Fibroblast of lung (primary cell): ENCODE data around the gene CSTF3. TPM values are rescaled to one million over a fixed set of nuclear protein-coding genes. Genes with fewer than 3 reads are reported as not detected.

Experiments used
- DNase-seq, 2 donors: peaks; one replicate each; pipeline versions ENCODE4 v3.0.0 to v3.0.0-alpha.2; 2010; ENCODE audit warnings: low read depth in 2 of 2
- H2AFZ ChIP-seq: 2 replicates; pipeline ENCODE4 v1.5.1; 2012; ENCODE audit warnings: low read length, control low read depth, inconsistent platforms
- H3K27ac ChIP-seq: 2 replicates; pipeline ENCODE4 v1.5.1; 2011; ENCODE audit warnings: low read length, control low read depth; ENCODE audit not compliant: insufficient read depth
- H3K27me3 ChIP-seq: 2 replicates; pipeline ENCODE4 v1.5.1; 2011; ENCODE audit warnings: mild to moderate bottlenecking, low read length; ENCODE audit not compliant: control insufficient read depth, insufficient read depth
- H3K36me3 ChIP-seq: 2 replicates; pipeline ENCODE4 v1.5.1; 2011; ENCODE audit warnings: low read length; ENCODE audit not compliant: control insufficient read depth, insufficient read depth
- H3K4me1 ChIP-seq: 2 replicates; pipeline ENCODE4 v1.5.1; 2011; ENCODE audit warnings: low read length; ENCODE audit not compliant: control insufficient read depth, insufficient read depth; ENCODE audit errors: extremely low read depth
- H3K4me2 ChIP-seq: 2 replicates; pipeline ENCODE4 v1.5.1; 2011; ENCODE audit warnings: low read length, control low read depth; ENCODE audit not compliant: insufficient read depth; ENCODE audit errors: extremely low read depth
- H3K4me3 ChIP-seq, 4 experiments: fragments of 200-600 bp in 1 of 4; sonication (generic) in 1 of 4; replicated peaks in 1 of 4; 2 replicates each; pipeline ENCODE4 v1.5.1; 2011 to 2016; ENCODE audit warnings: low read length in 4 of 4, low read depth in 3 of 4, mild to moderate bottlenecking in 3 of 4, control low read depth in 2 of 4, inconsistent platforms in 1 of 4, mixed read lengths in 1 of 4; ENCODE audit not compliant: insufficient read depth in 1 of 4; ENCODE audit errors: control extremely low read depth in 1 of 4
- H3K79me2 ChIP-seq: 2 replicates; pipeline ENCODE4 v1.5.1; 2012; ENCODE audit warnings: mild to moderate bottlenecking, low read length, inconsistent platforms; ENCODE audit not compliant: control insufficient read depth, insufficient read depth
- H3K9ac ChIP-seq: 2 replicates; pipeline ENCODE4 v1.5.1; 2011; ENCODE audit warnings: mild to moderate bottlenecking, low read length, control low read depth; ENCODE audit not compliant: insufficient read depth
- H3K9me3 ChIP-seq: 2 replicates; pipeline ENCODE4 v1.5.1; 2012; ENCODE audit warnings: low read depth, low read length; ENCODE audit not compliant: control insufficient read depth, insufficient read depth
- H4K20me1 ChIP-seq: 2 replicates; pipeline ENCODE4 v1.5.1; 2011; ENCODE audit warnings: low read length; ENCODE audit not compliant: control insufficient read depth, insufficient read depth; ENCODE audit errors: extremely low read depth
- EZH2 ChIP-seq: IDR thresholded peaks from 2 replicates; pipeline ENCODE4 v1.5.1; 2012; ENCODE audit warnings: low read length, control low read depth, mild to moderate bottlenecking; ENCODE audit errors: missing control alignments
- polyA plus RNA-seq, 2 donors: library from polyadenylated mRNA; depleted of rRNA in 1 of 2; stranded (reverse) in 1 of 2; unstranded in 1 of 2; fragments of >200 nt; gene quantifications; 2 replicates each; pipeline ENCODE4 v1.2.1, GENCODE V29; 2011 to 2012; ENCODE audit warnings: missing spikeins in 1 of 2
- total RNA-seq: library from RNA; depleted of rRNA; stranded (reverse); fragments of >200 nt; gene quantifications from 2 replicates; pipeline ENCODE4 v1.2.1, GENCODE V29; 2014
- TF ChIP-seq, protein P1 (sequence below), 2 donors: IDR thresholded peaks in 1 of 2; conservative IDR thresholded peaks in 1 of 2; 1 replicate in 1 of 2; 2 replicates in 1 of 2; pipeline ENCODE4 v1.5.1; 2011 to 2012; ENCODE audit warnings: low read length in 2 of 2, control low read depth in 1 of 2, inconsistent platforms in 1 of 2, low read depth in 1 of 2, mild to moderate bottlenecking in 1 of 2

CSTF3 gene
- total and polyA plus RNA-seq, 2 donors (not counting 1 experiment from before 2014, with no cell fraction given): 26.3 to 27.4 TPM

DNA sequence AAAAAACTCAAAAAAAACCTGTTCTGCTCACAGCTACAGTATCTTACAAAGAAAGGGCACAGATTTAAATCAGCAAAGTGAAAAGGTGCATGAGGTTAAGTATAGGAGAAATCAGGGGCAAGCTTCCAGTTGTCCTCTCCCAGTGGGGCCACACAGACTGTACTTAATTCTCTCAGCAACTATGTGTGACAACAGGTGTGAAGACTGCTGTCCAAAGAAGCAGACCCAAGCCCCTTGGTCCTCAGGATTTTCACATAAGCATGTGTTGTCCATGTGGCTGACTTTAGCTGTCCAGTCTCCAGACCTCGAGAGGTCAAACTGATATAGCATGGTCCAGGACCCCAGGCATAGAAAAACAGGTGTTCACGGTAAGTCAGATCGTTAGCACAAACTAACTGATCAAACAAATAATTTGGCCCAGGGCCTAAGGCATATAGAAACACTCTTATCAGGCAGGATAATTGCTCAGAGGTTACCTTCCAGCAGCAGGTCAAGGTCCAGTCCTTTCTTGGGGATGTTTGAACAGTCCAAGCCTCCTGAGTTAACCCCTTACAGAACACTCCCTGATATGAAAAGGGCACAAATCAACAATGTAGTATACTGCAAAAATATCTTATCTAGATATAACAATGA lies 21.1 kb upstream of the CSTF3 start:
- Histone ChIP-seq H2AFZ (no peak overlapping the region), H3K9ac (no peak overlapping the region), H4K20me1 (no peaks in the 10 kb centered on the region), H3K27me3 (no peaks in the 10 kb centered on the region), H3K27ac (no peak overlapping the region), H3K4me3 (no peak overlapping the region), H3K4me2 (no peak overlapping the region), H3K79me2 (no peaks in the 10 kb centered on the region), H3K9me3 (no peaks in the 10 kb centered on the region), H3K4me1 (no peaks in the 10 kb centered on the region), H3K36me3 (no peaks in the 10 kb centered on the region)
- no peak for TF ChIP-seq EZH2
- TF ChIP-seq, protein P1, sequence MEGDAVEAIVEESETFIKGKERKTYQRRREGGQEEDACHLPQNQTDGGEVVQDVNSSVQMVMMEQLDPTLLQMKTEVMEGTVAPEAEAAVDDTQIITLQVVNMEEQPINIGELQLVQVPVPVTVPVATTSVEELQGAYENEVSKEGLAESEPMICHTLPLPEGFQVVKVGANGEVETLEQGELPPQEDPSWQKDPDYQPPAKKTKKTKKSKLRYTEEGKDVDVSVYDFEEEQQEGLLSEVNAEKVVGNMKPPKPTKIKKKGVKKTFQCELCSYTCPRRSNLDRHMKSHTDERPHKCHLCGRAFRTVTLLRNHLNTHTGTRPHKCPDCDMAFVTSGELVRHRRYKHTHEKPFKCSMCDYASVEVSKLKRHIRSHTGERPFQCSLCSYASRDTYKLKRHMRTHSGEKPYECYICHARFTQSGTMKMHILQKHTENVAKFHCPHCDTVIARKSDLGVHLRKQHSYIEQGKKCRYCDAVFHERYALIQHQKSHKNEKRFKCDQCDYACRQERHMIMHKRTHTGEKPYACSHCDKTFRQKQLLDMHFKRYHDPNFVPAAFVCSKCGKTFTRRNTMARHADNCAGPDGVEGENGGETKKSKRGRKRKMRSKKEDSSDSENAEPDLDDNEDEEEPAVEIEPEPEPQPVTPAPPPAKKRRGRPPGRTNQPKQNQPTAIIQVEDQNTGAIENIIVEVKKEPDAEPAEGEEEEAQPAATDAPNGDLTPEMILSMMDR (conservative IDR thresholded peaks at IDR 0.05 in 1 of 2, IDR thresholded peaks at IDR 0.05 in 1 of 2; ENCODE audit: low read depth in 1 of 2, low read length in 2 of 2): no peak
- no peak for DNase-seq

DNA sequence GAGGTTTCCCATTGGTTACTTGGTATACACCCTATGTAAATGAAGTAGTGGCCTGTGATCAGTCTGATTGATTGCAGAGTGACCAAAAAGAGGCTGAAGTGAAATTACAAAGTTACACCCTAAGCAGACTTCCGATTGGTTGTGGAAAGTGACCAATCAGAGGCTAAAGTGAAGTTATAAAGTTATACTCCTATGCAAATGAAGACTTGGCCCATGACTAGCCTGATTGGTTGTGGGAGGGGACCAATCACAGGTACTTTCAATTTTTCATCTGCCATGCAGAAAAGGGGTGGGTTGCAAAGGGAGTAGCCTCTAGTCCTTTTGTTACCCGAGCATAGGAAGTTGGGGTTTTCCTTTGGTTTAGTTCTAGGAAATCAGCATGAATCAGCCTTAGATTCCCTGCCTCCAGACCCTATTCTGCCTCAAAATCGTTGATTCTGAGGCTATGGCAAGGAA lies 18.1 kb upstream of the CSTF3 start:
- Histone ChIP-seq H3K4me1 (no peaks in the 10 kb centered on the region), H3K27ac (no peak overlapping the region), H2AFZ (no peak overlapping the region), H3K27me3 (no peaks in the 10 kb centered on the region), H3K9me3 (no peaks in the 10 kb centered on the region), H3K36me3 (no peaks in the 10 kb centered on the region), H3K9ac (no peak overlapping the region), H4K20me1 (no peaks in the 10 kb centered on the region), H3K4me2 (no peak overlapping the region), H3K79me2 (no peaks in the 10 kb centered on the region), H3K4me3 (no peak overlapping the region)
- TF ChIP-seq EZH2: no peak
- TF ChIP-seq, protein P1 (conservative IDR thresholded peaks at IDR 0.05 in 1 of 2, IDR thresholded peaks at IDR 0.05 in 1 of 2; ENCODE audit: low read depth in 1 of 2, low read length in 2 of 2): no peak
- DNase-seq: peak in 1 of 2 donors; percentile 23

DNA sequence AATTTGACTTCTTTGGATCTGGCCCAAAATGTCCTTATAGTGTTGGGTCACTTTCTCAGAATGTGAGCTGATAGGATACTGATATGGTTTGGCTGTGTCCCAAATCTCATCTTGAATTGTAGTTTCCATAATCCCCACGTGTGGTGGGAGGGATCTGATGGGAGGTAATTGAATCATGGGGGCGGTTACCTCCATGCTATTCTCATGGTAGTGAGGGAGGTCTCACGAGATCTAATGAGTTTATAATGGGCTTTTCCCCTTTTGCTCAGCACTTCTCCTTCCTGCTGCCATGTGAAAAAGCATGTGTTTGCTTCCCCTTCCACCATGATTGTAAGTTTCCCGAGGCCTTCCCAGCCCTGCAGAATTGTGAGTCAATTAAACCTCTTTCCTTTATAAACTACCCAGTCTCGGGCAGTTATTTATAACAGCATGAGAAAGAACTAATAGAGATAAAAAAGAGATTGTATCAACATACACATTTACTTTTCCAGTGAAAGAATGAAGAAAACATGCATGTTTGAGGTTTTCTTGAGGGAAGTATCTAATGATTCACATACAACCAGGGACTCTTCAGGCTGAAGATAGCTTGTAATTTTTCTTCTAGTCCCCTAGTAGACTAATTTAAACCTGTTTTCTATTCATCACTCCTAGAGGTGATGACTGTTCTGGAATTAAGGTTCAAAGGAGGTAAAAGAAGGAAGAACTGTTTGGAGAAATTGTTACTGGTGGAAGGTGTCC lies 17.3 kb upstream of the CSTF3 start:
- TF ChIP-seq EZH2: no peak
- TF ChIP-seq, protein P1 (conservative IDR thresholded peaks at IDR 0.05 in 1 of 2, IDR thresholded peaks at IDR 0.05 in 1 of 2; ENCODE audit: low read depth in 1 of 2, low read length in 2 of 2): no peak
- Histone ChIP-seq H3K9ac (no peak overlapping the region), H4K20me1 (no peaks in the 10 kb centered on the region), H3K9me3 (no peaks in the 10 kb centered on the region), H3K27me3 (no peaks in the 10 kb centered on the region), H3K79me2 (no peaks in the 10 kb centered on the region), H3K4me1 (no peaks in the 10 kb centered on the region), H3K4me3 (no peak overlapping the region), H3K36me3 (no peaks in the 10 kb centered on the region), H3K27ac (no peak overlapping the region), H3K4me2 (no peak overlapping the region), H2AFZ (no peak overlapping the region)
- DNase-seq: peak in 1 of 2 donors; percentile 67
